ENCODE results near the gene PDCD11. TPM values are rescaled to one million over a fixed set of nuclear protein-coding genes. Genes with fewer than 3 reads are reported as not detected.

Gene PDCD11
- polyA plus RNA-seq, 2 of the 4 experiments (the other 2 are of a cell fraction) = 26.2 to 32.6 TPM

GRCh38 chr10:103451091-103451813 lies 54.8 kb downstream of the PDCD11 start:
- ATAC-seq = peak; percentile 27 to 38; a peak in 4 of 6 replicates
- H3K4me1 ChIP-seq = peaks cover 18% of the 10 kb centered on the region; the same call in 2 of the 3 replicates
- peak overlapping the region; percentile 68 for H3K4me2 ChIP-seq
- no peak for FAIRE-seq
- peak overlapping the region; percentile 42 for H3K4me3 ChIP-seq
- ChIA-PET POLR2A (no interaction called here), CTCF (interaction anchor here (1.2 kb wide), 1 partner anchor 30 kb away, joined by 3 read pairs; no protein-coding TSS in a partner anchor)
- 50% methylated on average over 9 of the region's 14 CpGs for WGBS (ENCODE audit: missing lambda C conversion rate)
- TF ChIP-seq ZNF302 (CRISPR knock-in tag; IDR thresholded peaks at IDR 0.05) (no peak), CEBPB (IDR thresholded peaks at IDR 0.05) (no peak), BHLHE40 (IDR thresholded peaks at IDR 0.05; ENCODE audit: low read depth, low read length) (no peak), FOSB (CRISPR knock-in tag; IDR thresholded peaks at IDR 0.05) (no peak), POLR2A (IDR thresholded peaks at IDR 0.05; ENCODE audit: low read length) (no peak), HES2 (IDR thresholded peaks at IDR 0.05) (no peak), RARB (CRISPR knock-in tag; IDR thresholded peaks at IDR 0.05) (no peak), HEYL (CRISPR knock-in tag; IDR thresholded peaks at IDR 0.05) (no peak), GATA3 (IDR thresholded peaks at IDR 0.05; ENCODE audit: borderline replicate concordance) (no peak), MYC (IDR thresholded peaks at IDR 0.05; ENCODE audit: borderline replicate concordance, low read length) (no peak)
- H3K27ac ChIP-seq = peak overlapping the region; percentile 62 to 81
- peak; percentile 25 to 51 for DNase-seq (ENCODE audit: low read depth in 1 of 2, low spot score in 1 of 2)
- H3K9me3 ChIP-seq = no peaks in the 10 kb centered on the region

GRCh38 chr10:103451831-103452505 lies 55.5 kb downstream of the PDCD11 start, which contains the start of gene CALHM2:
Gene CALHM2 (minus strand): TSS chr10:103452370. CDS start chr10:103449941, 2,429 bp downstream.
- FAIRE-seq = no peak
- H3K4me1 ChIP-seq = peaks cover 18% of the 10 kb centered on the region; the same call in 2 of the 3 replicates
- peak; percentile 57 to 79 for ATAC-seq
- H3K4me2 ChIP-seq = peak within 1 kb of the TSS; percentile 68
- H3K9me3 ChIP-seq = no peaks in the 10 kb centered on the region
- DNase-seq (ENCODE audit: low read depth in 1 of 2, low spot score in 1 of 2) = peak; percentile 31 to 61
- 24% methylated on average over 21 of the region's 32 CpGs for WGBS (ENCODE audit: missing lambda C conversion rate)
- peak within 1 kb of the TSS; percentile 62 to 81 for H3K27ac ChIP-seq
- ChIA-PET CTCF (interaction anchor here (0.9 to 1.7 kb wide), 3 partner anchors 29 to 35 kb away, joined by 3 to 6 read pairs (median 3); no protein-coding TSS in a partner anchor), POLR2A (no interaction called here)
- TF ChIP-seq MAX (IDR thresholded peaks at IDR 0.05) (no peak; the same call in 1 of the 2 replicates), JUN (IDR thresholded peaks at IDR 0.05) (0 out of 5 replicates have a peak, but pooled peaks of 1 of the 2 experiments have one; percentile 40)
- peak within 1 kb of the TSS; percentile 42 for H3K4me3 ChIP-seq

GRCh38 chr10:103452506-103453230 lies 56.2 kb downstream of the PDCD11 start:
- ChIA-PET CTCF (interaction anchor here (0.5 to 1.7 kb wide), 5 partner anchors 29 to 108 kb away, joined by 3 to 6 read pairs (median 3); no protein-coding TSS in a partner anchor), POLR2A (no interaction called here)
- peaks cover 18% of the 10 kb centered on the region; the same call in 2 of the 3 replicates for H3K4me1 ChIP-seq
- TF ChIP-seq EHF (CRISPR knock-in tag; IDR thresholded peaks at IDR 0.05) (no peak), CHD4 (IDR thresholded peaks at IDR 0.05; ENCODE audit: borderline replicate concordance) (no peak), NPAS2 (CRISPR knock-in tag; IDR thresholded peaks at IDR 0.05; ENCODE audit: borderline replicate concordance) (no peak), PBX3 (IDR thresholded peaks at IDR 0.05) (no peak), FOXS1 (CRISPR knock-in tag; IDR thresholded peaks at IDR 0.05) (no peak)
- 51% methylated on average over 21 of the region's 27 CpGs for WGBS (ENCODE audit: missing lambda C conversion rate)
- FAIRE-seq (no peak), DNase-seq (ENCODE audit: low read depth in 1 of 2, low spot score in 1 of 2) (no peak), ATAC-seq (peak; percentile 2 to 7; a peak in 3 of 6 replicates)
- H3K9me3 ChIP-seq = no peaks in the 10 kb centered on the region
- H3K27ac ChIP-seq = peak overlapping the region; percentile 62 to 81; a peak in 5 of 6 replicates
- H3K4me2 ChIP-seq = peak overlapping the region; percentile 68
- peak overlapping the region; percentile 42 for H3K4me3 ChIP-seq
